Endothelial cell of umbilical vein (primary cell): ENCODE data around the gene WDR18.

Source experiments
- CTCF ChIP-seq, 2 donors: IDR thresholded peaks; 1 replicate in 1 of 2; 2 replicates in 1 of 2; pipeline ENCODE4 v1.5.1; 2011; ENCODE audit warnings: low read length in 2 of 2, mild to moderate bottlenecking in 2 of 2, moderate library complexity in 2 of 2, control low read depth in 1 of 2, inconsistent platforms in 1 of 2, low read depth in 1 of 2; ENCODE audit not compliant: insufficient read depth in 1 of 2; ENCODE audit errors: extremely low read depth in 1 of 2
- EZH2 ChIP-seq: IDR thresholded peaks from 2 replicates; pipeline ENCODE4 v1.6.1; 2012; ENCODE audit warnings: borderline replicate concordance, low read depth, mild to moderate bottlenecking, moderate library complexity, low read length, inconsistent platforms; ENCODE audit not compliant: severe bottlenecking
- FOS ChIP-seq: IDR thresholded peaks from 2 replicates; pipeline ENCODE4 v1.6.1; 2011; ENCODE audit warnings: mild to moderate bottlenecking, low read length, moderate library complexity, borderline replicate concordance; ENCODE audit not compliant: insufficient read depth
- JUN ChIP-seq: IDR thresholded peaks from 2 replicates; pipeline ENCODE4 v1.6.1; 2011; ENCODE audit warnings: borderline replicate concordance, low read depth; ENCODE audit not compliant: insufficient read length, insufficient read depth
- POLR2A ChIP-seq: IDR thresholded peaks from 2 replicates; pipeline ENCODE4 v1.6.1; 2012; ENCODE audit warnings: low read depth, mild to moderate bottlenecking, control low read depth, low read length
- POLR2AphosphoS5 ChIP-seq: IDR thresholded peaks from 2 replicates; pipeline ENCODE4 v1.6.1; 2012; ENCODE audit warnings: low read depth, mild to moderate bottlenecking, control low read depth, low read length, moderate library complexity; ENCODE audit not compliant: insufficient read depth
- TF ChIP-seq, protein P1 (sequence below): IDR thresholded peaks from 2 replicates; pipeline ENCODE4 v1.6.1; 2011; ENCODE audit not compliant: insufficient read depth, insufficient read length

DNA sequence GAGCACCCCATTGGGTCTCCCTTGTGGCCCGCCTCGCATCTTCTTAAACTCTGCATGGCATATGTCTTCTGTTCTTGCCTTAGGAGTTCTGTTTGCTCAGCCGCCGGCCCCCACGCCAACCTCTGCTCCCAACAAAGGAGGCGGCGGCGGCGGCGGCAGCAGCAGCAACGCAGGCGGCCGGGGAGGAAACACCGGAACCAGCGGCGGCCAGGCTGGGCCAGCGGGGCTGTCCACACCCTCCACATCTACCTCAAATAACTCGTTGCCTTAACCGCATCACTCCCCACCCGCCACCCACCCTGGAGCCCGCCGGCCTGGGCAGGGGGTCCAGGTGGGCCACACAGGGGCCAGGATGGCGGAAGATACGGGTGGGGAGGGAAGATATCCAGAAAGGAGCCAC is 12.3 kb upstream of the WDR18 start:
- no peak for TF ChIP-seq CTCF (IDR thresholded peaks at IDR 0.05; ENCODE audit: extremely low read depth in 1 of 2, insufficient read depth in 1 of 2, low read depth in 1 of 2, low read length in 2 of 2)
- TF ChIP-seq POLR2AphosphoS5 = no peak
- TF ChIP-seq EZH2 = no peak
- TF ChIP-seq JUN = no peak
- TF ChIP-seq POLR2A = no peak
- TF ChIP-seq, protein P1, sequence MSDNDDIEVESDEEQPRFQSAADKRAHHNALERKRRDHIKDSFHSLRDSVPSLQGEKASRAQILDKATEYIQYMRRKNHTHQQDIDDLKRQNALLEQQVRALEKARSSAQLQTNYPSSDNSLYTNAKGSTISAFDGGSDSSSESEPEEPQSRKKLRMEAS = no peak
- no peak for TF ChIP-seq FOS
